ENCODE measurements around the gene FAM200B.

FAM200B gene

GRCh38 chr4:15652841-15653240 lies 28.8 kb upstream of the FAM200B start:
- no peaks in the 10 kb centered on the region for H3K9me2 ChIP-seq (replicated peaks; ENCODE audit: low read depth, low read length)
- no peaks in the 10 kb centered on the region for H3K36me3 ChIP-seq (ENCODE audit: insufficient read depth, low read length)
- no peaks in the 10 kb centered on the region for H3K9me3 ChIP-seq (ENCODE audit: insufficient read depth, low read depth, low read length)
- peak overlapping the region; percentile 100 for H3K9ac ChIP-seq (ENCODE audit: low read depth, low read length, poor library complexity, severe bottlenecking)
- H3K4me2 ChIP-seq (ENCODE audit: low read depth, low read length, poor library complexity, severe bottlenecking) = peak overlapping the region; percentile 93
- peaks cover 66% of the 10 kb centered on the region for H3K4me1 ChIP-seq (ENCODE audit: insufficient read depth, low read length, poor library complexity, severe bottlenecking)
- peak overlapping the region; percentile 77 for H3K4me3 ChIP-seq (ENCODE audit: low read length, poor library complexity, severe bottlenecking)
- H3F3A ChIP-seq (ENCODE audit: low read depth) = 0 out of 2 replicates have a peak, but pooled peaks cover 4% of the 10 kb centered on the region
- H3K27me3 ChIP-seq (ENCODE audit: insufficient read depth, low read length, poor library complexity, severe bottlenecking) = no peaks in the 10 kb centered on the region
- peaks cover 80% of the 10 kb centered on the region for H3K79me2 ChIP-seq (ENCODE audit: insufficient read depth, low read length)
- TF ChIP-seq CTCF (conservative IDR thresholded peaks at IDR 0.05; ENCODE audit: low read length) = no peak
- peaks cover 54% of the 10 kb centered on the region for H4K20me1 ChIP-seq (ENCODE audit: insufficient read depth, low read length, poor library complexity, severe bottlenecking)
- H2AFZ ChIP-seq (ENCODE audit: low read length) = no peak overlapping the region

GRCh38 chr4:15653420-15653819 lies 28.2 kb upstream of the FAM200B start:
- H3K79me2 ChIP-seq (ENCODE audit: insufficient read depth, low read length) = peaks cover 75% of the 10 kb centered on the region
- no peak overlapping the region; the same call in 1 of the 2 replicates for H2AFZ ChIP-seq (ENCODE audit: low read length)
- H3F3A ChIP-seq (ENCODE audit: low read depth) = 0 out of 2 replicates have a peak, but pooled peaks cover 4% of the 10 kb centered on the region
- H3K9me2 ChIP-seq (replicated peaks; ENCODE audit: low read depth, low read length) = no peaks in the 10 kb centered on the region
- peak overlapping the region; percentile 93 for H3K4me2 ChIP-seq (ENCODE audit: low read depth, low read length, poor library complexity, severe bottlenecking)
- H4K20me1 ChIP-seq (ENCODE audit: insufficient read depth, low read length, poor library complexity, severe bottlenecking) = peaks cover 49% of the 10 kb centered on the region
- H3K4me3 ChIP-seq (ENCODE audit: low read length, poor library complexity, severe bottlenecking) = peak overlapping the region; percentile 77
- H3K4me1 ChIP-seq (ENCODE audit: insufficient read depth, low read length, poor library complexity, severe bottlenecking) = peaks cover 61% of the 10 kb centered on the region
- no peak for TF ChIP-seq EZH2phosphoT487 (IDR thresholded peaks at IDR 0.05; ENCODE audit: borderline replicate concordance)
- TF ChIP-seq CTCF (conservative IDR thresholded peaks at IDR 0.05; ENCODE audit: low read length) = no peak
- H3K9me3 ChIP-seq (ENCODE audit: insufficient read depth, low read depth, low read length) = no peaks in the 10 kb centered on the region
- H3K9ac ChIP-seq (ENCODE audit: low read depth, low read length, poor library complexity, severe bottlenecking) = peak overlapping the region; percentile 100
- H3K27me3 ChIP-seq (ENCODE audit: insufficient read depth, low read length, poor library complexity, severe bottlenecking) = no peaks in the 10 kb centered on the region
- H3K36me3 ChIP-seq (ENCODE audit: insufficient read depth, low read length) = no peaks in the 10 kb centered on the region

GRCh38 chr4:15653864-15654592 lies 27.6 kb upstream of the FAM200B start:
- Histone ChIP-seq H4K20me1 (ENCODE audit: insufficient read depth, low read length, poor library complexity, severe bottlenecking) (peaks cover 44% of the 10 kb centered on the region), H3K36me3 (ENCODE audit: insufficient read depth, low read length) (no peaks in the 10 kb centered on the region), H3K9ac (ENCODE audit: low read depth, low read length, poor library complexity, severe bottlenecking) (peak overlapping the region; percentile 100), H2AFZ (ENCODE audit: low read length) (no peak overlapping the region; the same call in 1 of the 2 replicates), H3F3A (ENCODE audit: low read depth) (0 out of 2 replicates have a peak, but pooled peaks cover 4% of the 10 kb centered on the region), H3K27me3 (ENCODE audit: insufficient read depth, low read length, poor library complexity, severe bottlenecking) (no peaks in the 10 kb centered on the region), H3K9me2 (replicated peaks; ENCODE audit: low read depth, low read length) (no peaks in the 10 kb centered on the region), H3K4me2 (ENCODE audit: low read depth, low read length, poor library complexity, severe bottlenecking) (peak overlapping the region; percentile 93), H3K4me1 (ENCODE audit: insufficient read depth, low read length, poor library complexity, severe bottlenecking) (peaks cover 57% of the 10 kb centered on the region), H3K9me3 (ENCODE audit: insufficient read depth, low read depth, low read length) (no peaks in the 10 kb centered on the region), H3K4me3 (ENCODE audit: low read length, poor library complexity, severe bottlenecking) (peak overlapping the region; percentile 77), H3K79me2 (ENCODE audit: insufficient read depth, low read length) (peaks cover 69% of the 10 kb centered on the region)
- TF ChIP-seq CTCF (conservative IDR thresholded peaks at IDR 0.05; ENCODE audit: low read length) (no peak), EZH2phosphoT487 (IDR thresholded peaks at IDR 0.05; ENCODE audit: borderline replicate concordance) (no peak)

Measured in Loucy (cell line).